T-helper 2 cell (primary cell): Measurements from ENCODE around the gene ADAMTS2.

Source experiments
- DNase-seq, 5 experiments: peaks; one replicate each; pipeline versions ENCODE4 v3.0.0 to v3.0.0-alpha.2; 2012 to 2022

The ADAMTS2 gene

GRCh38 chr5:179265514-179266290, 79.6 kb downstream of the ADAMTS2 start:
- no peak for DNase-seq

DNA sequence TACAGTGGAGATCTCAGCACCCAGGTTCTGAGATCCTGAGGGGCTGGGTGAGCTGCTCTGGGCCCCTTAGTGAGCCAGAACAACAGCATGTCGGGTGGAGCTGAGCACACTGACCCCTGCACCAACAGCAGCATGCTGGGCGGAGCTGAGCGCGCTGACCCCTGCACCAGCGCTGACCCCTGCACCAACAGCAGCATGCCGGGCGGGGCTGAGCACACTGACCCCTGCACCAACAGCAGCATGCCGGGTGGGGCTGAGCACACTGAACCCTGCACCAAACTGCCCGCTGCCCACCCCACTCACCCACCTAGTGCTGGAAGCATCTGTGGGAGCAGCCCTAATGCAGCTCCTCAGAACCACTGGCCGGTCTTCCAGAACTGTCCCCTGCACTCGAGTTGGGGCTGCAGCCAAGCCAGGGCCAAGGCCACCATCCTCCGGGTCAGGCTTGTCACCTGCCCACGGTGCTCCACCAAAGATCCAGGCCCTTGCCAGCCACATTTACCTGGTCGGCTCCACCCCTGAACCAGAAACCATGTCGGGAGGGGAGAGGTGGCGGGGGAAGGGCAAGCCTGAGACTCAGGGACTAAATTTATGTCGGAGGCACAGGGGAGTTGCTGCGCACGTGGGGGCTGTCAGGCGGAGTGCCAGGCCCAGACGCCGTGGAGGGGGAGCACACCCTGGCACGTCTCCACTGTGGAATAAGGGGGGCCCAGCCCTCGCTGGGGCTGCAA, 80.3 kb downstream of the ADAMTS2 start:
- DNase-seq = no peak

- no peak for DNase-seq
These were observed 81.0 kb downstream of the ADAMTS2 start for GRCh38 chr5:179264053-179264782.

GRCh38 chr5:179263391-179264052, 81.7 kb downstream of the ADAMTS2 start:
- DNase-seq = no peak

DNA sequence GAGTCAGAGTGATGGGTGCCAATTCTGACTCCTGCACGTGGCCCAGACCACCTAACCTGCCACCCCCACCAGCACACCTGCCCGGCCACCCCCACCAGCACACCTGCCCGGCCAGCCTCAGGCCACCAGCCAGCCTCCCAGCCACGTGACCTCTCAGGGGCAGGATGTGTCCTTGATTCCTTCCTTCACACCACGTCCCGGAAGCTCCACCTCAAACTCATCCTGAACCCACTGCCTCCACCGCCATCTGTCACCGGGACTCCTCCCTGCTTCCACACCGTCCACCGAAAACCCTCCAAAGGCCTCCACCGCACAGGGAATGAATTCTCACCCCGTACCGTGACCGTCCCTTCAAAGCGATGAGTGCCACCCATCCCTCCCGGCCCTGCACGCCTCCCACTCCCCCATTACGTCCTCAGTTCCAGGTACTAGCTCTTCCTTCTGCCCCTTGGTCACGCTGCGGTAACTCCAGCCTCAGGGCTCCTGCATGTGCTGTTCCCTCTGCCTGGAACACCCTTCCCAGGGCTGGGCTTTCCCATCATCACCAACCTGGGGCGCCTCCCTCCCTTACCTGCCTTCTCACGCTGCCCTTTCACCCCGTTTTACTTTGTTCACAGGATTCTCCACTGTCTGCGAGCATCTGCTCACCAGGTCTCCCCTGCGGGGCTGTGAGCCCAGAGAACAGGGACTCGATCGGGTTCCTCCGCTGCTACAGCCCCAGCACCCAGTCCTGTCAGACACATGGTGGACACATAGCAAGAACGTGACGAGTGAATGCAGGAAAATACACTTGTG, 82.9 kb downstream of the ADAMTS2 start:
- DNase-seq = no peak

DNA sequence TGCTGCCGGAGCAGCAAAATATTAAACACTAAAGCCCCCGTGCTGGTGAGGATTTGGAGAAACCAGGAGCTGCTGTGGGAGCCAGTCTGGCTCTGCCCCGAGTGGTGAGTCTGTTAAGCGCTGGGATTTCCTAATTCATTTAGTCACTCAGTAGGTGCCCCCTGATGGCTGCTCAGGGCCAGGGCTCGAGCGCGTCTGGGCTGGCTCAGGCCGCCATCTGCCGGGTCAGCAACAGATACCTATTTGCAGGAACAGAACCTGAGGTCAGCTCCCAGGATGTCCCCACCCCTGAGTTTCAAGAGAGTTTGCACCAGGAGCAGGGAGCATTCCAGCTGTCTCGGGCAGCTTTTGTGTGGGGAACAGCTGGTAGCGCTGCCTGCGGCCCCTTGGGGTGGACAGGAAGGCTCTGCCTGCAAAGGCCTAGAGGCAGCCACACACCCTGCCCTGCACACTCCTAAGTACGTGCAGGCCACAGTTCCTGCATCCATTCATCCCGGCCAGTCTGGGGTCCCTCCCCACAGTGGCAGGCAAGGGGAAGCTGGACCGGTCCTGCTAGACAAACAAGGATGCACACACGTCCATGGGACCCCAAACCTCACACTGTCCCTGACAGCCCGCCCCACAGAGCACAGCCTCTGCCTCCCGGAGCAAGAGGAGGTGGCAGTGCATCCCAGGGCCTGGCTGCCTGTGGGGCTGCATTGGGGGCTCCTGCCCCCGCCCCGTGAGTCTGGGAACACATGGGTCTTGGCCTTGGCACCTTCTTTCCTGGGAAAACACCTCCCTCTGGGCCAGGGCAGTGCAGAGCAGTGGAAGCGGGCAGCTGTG, 83.7 kb downstream of the ADAMTS2 start:
- DNase-seq = no peak

GRCh38 chr5:179260324-179261070, 84.8 kb downstream of the ADAMTS2 start:
- no peak for DNase-seq

GRCh38 chr5:179259731-179260323, 85.4 kb downstream of the ADAMTS2 start:
- no peak for DNase-seq

- no peak for DNase-seq
These were observed 86.1 kb downstream of the ADAMTS2 start for GRCh38 chr5:179258922-179259730.

GRCh38 chr5:179258001-179258921, 87.0 kb downstream of the ADAMTS2 start:
- DNase-seq = no peak

- DNase-seq = no peak
These were observed 88.0 kb downstream of the ADAMTS2 start for GRCh38 chr5:179257176-179257682.

GRCh38 chr5:179256328-179257175, 88.7 kb downstream of the ADAMTS2 start:
- DNase-seq = no peak

- DNase-seq = no peak
These were observed 89.5 kb downstream of the ADAMTS2 start for GRCh38 chr5:179255527-179256327.

GRCh38 chr5:179254638-179255271, 90.5 kb downstream of the ADAMTS2 start:
- no peak for DNase-seq

DNA sequence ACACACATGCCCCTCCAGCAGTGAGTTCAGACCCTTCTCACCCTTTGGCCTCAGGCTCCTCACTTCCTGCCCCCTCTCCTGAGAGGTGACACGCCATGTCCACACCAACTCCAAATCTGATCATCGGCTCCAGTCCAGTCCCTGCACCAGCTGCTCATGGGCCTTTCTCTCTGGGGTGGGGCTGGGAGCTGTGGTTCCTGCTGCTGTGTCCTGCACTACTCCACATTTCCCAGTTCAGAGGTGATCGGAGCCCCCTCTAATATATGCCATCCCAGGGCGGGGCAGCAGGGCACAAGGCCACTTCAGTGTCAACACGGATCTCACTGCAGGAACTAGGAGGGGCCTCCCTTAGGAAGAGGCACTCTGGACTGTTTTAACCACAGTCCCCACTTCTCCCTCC, 91.5 kb downstream of the ADAMTS2 start:
- DNase-seq = no peak
